NCI-H748 (cell line): ENCODE measurements around the gene PTGIS.
"Not testable (repeated sequence)": the region's sequence is repeated elsewhere in the genome, so short reads cannot be mapped to it uniquely, and the experiment has no call there.

Experiments used
- DNase-seq: peaks from one replicate; lab custom pipeline; 2025; ENCODE audit not compliant: unreplicated experiment; lab: John Stamatoyannopoulos, UW

Gene PTGIS

GRCh38 chr20:49567421-49568277, at the start of gene PTGIS:
Gene PTGIS, minus strand, starts transcription at chr20:49568137. Its CDS starts 21 bp downstream, at chr20:49568116.
- peak; percentile 25 for DNase-seq

DNA sequence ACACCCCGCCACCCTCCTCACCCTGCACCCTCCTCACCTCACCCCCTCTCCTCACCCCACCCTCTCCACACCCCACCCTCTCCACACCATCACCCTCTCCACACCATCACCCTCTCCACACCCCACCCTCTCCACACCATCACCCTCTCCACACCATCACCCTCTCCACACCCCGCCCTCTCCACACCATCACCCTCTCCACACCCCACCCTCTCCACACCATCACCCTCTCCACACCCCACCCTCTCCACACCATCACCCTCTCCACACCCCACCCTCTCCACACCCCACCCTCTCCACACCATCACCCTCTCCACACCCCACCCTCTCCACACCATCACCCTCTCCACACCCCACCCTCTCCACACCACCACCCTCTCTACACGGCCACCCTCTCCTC, 49.5 kb upstream of the PTGIS start:
- DNase-seq, result not testable (repeated sequence)

DNA sequence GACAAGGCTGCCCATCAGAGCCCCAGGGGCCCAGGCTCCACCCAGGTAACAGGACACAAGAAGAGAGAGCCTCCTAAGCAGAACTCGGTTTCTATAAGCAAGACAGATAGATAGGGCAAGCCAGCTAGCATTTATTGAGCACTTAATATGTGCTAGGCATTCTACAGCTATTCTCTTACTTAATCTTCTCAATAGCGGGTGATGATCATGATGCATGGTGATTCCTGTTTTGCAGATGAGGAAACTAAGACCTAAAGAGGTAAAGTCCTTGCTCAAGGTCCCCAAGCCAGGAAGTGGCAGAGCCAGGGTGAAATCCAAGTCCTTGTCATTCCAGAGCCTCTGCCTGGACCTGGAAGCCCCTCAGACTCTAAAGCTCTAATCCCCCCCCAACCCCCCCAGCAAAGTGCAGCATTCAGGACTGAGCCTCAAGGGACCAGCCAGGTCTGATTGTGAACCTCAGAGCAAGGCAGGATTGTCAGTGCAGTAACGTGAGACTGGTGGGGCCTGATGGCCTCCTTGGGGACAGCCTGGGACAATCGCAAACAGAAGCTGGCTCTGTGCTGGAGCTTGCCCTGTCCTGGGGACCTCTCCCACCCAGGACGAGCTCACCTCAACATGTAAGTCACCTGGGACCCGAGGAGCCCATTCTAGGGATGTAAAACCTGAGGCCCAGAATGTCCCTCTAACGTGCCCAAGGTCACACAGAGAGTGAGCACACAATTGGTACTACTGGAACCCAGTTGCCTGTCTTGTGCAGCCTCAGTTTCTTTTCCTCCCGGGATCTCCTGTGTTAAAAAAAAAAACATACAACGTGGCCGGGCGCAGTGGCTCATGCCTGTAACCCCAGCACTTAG, 48.4 kb upstream of the PTGIS start:
- no peak for DNase-seq

DNA sequence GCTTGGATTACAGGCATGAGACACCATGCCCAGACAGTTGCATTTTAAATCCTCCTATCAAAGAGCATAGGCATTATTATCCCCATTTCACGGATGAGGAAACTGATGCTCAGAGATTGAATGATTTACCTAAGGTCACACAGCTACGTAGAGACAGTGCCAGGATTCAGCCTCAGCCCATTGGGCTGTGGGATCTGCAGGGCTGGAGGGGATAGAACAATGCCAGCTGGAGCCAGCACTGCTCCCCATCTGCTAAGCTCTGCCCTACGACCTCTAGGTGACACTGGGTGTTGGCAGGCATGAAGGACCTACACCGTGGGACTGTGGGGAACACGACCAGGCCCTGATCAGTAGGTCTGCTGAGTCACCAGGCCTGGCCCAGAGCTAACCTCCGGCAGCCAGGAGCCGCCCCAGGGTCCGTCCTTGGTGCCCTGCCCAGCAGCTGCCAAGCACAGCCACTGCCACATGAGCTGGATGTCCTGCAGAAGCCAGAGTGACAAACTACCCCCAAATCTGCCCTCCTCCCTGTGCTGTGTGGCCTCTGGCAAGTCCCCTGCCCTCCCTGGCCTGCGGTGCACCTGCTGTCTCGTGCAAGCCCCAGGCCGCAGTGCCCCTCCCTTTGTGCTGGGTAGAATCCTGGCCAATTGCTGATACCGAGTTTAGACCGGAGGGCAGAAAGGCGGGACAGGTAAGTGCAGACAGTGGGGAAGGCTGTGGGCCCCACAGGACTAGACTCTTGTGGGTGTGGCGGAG, 47.6 kb upstream of the PTGIS start:
- DNase-seq, result no peak

DNA sequence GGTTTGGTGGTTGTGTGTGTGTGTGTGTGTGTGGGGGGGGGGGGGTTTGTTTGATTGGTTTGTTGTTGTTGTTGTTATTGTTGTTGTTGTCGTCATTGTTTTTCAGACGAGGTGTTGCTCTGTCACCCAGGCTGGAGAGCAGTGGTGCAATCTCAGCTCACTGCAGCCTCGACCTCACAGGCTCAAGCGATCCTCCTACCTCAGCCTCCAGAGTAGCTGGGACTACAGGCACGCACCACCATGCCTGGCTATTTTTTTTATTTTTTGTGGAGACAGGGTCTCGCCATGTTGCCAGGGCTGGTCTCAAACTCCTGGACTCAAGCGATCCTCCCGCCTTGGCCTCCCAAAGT, 47.1 kb upstream of the PTGIS start:
- DNase-seq, result not testable (repeated sequence)

- no peak for DNase-seq
Measured at GRCh38 chr20:49614338-49615050, 46.6 kb upstream of the PTGIS start.

GRCh38 chr20:49612127-49612738, 44.3 kb upstream of the PTGIS start:
- DNase-seq, result no peak

DNA sequence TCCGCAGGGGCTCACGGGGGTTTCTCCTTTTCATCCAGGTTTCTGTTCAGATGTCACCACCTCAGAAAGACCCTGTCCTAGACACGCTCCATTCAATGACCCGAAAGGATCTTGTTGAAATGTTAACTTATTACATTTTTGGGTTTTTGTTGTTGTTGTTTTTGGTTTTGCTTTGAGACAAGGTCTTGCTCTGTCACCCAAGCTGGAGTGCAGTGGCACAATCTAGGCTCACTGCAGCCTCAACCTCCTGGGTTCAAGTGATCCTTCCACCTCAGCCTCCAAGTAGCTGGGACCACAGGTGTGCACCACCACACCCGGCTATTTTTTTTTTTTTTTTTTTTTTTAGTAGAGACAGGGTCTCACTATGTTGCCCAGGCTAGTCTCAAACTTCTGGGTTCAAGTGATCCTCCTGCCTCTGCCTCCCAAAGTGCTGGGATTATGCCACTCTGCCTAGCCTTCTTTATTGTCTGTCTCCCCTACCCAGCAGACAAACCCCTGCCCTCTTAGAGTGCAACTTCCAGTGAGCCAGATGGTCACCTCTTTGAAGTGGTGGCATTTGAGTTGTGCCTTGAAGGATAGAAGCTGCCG, 43.7 kb upstream of the PTGIS start:
- DNase-seq, result not testable (repeated sequence)

DNA sequence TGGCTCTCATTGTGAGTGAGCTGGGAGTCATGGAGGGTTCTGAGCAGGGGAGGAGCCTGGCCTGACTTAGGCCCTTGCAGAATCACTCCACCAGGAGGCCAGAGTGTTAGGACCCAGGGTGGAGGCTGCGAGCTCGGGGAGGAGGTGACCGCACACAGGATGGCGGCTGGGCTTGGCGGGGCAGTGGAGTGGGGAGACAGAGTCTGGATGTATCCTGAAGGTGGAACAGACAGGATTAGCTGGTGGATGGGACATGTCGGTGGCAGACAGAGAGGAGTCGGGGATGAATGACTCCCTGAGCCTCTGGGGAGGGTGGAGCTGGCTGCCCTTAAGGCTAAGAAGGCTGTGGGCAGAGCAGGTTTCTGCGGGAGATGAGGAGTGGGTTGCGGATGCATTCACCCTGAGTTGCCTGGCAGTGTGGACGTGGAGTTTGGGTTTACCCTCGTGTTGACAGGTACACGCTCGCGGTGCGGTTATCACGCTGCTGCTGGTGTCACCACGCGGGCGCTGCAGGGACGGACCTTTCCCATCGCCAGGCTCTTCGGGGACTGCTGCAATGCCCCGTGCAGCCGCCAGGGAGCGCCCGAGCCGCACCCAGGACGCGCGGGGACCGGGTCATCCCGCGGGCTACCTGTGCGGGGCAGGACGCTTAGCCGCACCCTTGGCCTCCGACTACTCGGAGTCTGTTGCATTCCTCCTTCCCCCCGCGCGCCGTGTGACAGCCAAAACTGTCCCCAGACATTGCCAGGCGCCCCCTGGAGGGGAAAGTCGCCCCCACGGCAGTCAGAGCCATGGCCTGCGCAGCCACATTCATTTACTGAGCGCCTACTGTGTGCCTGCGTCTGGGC, 43.0 kb upstream of the PTGIS start:
- peak; percentile 60 for DNase-seq

- peak; percentile 62 for DNase-seq
Measured at GRCh38 chr20:49608752-49609670, 41.1 kb upstream of the PTGIS start.

DNA sequence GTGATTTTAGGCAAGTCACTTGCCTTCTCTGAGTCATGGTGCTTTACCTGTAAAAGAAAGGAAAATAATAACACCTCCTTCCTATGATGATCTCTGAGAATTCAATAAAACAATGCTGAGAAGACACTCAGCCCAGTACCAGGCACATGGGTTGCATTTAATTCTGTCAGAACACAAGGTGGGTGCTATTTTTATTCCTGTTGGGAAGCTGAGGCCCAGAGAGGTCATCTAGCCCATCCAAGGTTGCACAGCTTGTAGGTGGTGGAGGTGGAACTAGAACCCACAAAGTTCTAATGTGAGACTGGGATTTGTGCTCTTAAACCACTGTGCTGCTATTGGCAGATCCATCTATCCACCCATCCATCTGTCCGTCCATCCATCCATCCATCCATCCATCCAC, 39.6 kb upstream of the PTGIS start:
- no peak for DNase-seq

DNA sequence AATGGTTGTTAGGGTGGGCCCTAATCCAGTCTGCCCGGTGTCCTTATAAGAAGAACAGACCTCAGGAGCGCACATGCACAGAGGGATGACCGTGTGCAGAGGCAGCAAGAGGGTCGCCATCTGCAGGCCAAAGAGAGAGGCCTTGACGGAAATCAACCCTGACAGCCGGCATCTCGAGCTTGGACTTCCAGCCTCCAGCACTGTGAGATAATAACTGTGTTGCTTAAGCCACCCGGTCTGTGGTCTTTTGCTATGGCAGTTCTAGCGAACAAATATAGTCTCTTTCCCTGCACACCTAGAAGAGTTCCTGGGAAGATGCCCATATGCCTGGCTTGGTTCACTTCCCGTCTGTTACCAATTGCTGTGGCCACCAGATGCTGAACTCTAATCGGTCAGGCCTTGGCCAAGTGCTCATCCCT, 35.3 kb upstream of the PTGIS start:
- DNase-seq, result no peak

- DNase-seq, result no peak
Measured at GRCh38 chr20:49602345-49603208, 34.6 kb upstream of the PTGIS start.

- no peak for DNase-seq
Measured at GRCh38 chr20:49601153-49601924, 33.4 kb upstream of the PTGIS start.

DNA sequence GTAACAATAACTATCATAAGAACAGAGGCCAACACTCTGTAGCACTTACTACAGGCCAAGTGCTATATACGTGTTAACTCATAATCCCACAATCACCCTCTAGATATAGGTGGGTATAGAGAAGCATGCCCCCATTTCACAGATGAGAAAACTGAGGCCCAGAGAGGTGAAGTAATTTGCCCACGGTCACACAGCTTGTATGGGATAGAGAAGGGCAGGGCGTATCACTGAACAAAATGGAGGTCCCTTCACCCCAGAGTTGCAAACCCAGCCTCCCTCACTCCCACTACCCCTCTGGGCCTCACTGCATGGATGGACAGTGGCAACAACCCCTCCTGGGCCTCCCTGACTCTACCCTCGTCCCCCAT, 31.8 kb upstream of the PTGIS start:
- DNase-seq, result no peak

DNA sequence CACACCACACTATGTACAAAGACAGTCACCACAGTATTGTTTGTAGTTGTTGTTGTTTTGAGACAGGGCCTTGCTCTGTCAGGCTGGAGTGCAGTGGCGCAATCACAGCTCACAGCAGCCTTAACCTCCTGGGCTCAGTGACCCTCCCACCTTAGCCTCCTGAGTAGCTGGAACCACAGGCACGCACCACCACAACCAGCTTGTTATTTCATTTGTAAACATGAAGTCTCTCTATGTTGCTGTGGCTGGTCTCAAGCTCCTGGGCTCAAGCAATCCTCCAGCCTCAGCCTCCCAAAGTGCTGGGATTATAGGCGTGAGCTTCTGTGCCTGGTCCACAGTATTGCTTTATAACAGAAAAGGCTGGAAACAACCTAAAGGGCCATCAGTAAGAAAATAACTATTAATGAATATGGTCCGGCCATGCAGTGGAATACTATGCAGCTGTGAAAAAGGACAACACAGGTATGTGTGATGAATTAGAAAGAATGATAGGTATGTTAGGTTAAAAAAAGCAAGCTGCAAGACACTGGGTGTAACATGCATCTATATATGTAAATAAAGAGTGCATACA, 30.0 kb upstream of the PTGIS start:
- DNase-seq, result no peak
